Psoas muscle (tissue), 8 donors: Measurements from ENCODE around the gene LHX6. TPM values are rescaled to one million over a fixed set of nuclear protein-coding genes. Genes with fewer than 3 reads are reported as not detected.

Experiments used
- ATAC-seq, 4 donors: fragments of 200-7000 bp; cut with Tn5 transposase; one replicate each; pipeline ENCODE4 v1.9.1; 2020; ENCODE audit warnings: moderate library complexity in 3 of 4, mild to moderate bottlenecking in 2 of 4
- DNase-seq, 2 donors: peaks; one replicate each; pipeline ENCODE4 v3.0.0-alpha.2; 2020
- H3K27ac ChIP-seq: fragments of 200-600 bp; one replicate; pipeline ENCODE4 v1.8.0; 2022
- H3K27me3 ChIP-seq, 3 donors: fragments of 200-600 bp in 1 of 3; one replicate each; pipeline versions ENCODE4 v1.6.1 to v1.8.0; 2013 to 2022; ENCODE audit warnings: low read length in 2 of 3, mild to moderate bottlenecking in 2 of 3, moderate library complexity in 1 of 3; ENCODE audit not compliant: insufficient read depth in 3 of 3
- H3K36me3 ChIP-seq, 2 donors: fragments of 200-600 bp in 1 of 2; one replicate each; pipeline versions ENCODE4 v1.6.1 to v1.8.0; 2013 to 2022; ENCODE audit warnings: low read depth in 1 of 2, mild to moderate bottlenecking in 1 of 2, moderate library complexity in 1 of 2; ENCODE audit not compliant: insufficient read depth in 1 of 2
- H3K4me1 ChIP-seq: fragments of 200-600 bp; one replicate; pipeline ENCODE4 v1.8.0; 2022
- H3K4me3 ChIP-seq: fragments of 200-600 bp; one replicate; pipeline ENCODE4 v1.8.0; 2022; ENCODE audit warnings: mild to moderate bottlenecking
- H3K9me3 ChIP-seq: fragments of 200-600 bp; one replicate; pipeline ENCODE4 v1.8.0; 2022
- CTCF ChIP-seq: fragments of 200-600 bp; IDR thresholded peaks from one replicate; pipeline ENCODE4 v1.8.0; 2022; ENCODE audit warnings: antibody characterized with exemption
- WGBS, 3 donors: extraction: QIAGEN DNeasy Blood & Tissue Kit; methylation state at CpG; one replicate each; pipeline versions ENCODE4 v1.1.6 to v1.1.7; 2013; 5-methylcytosine and 5-hydroxymethylcytosine counted together
- intact Hi-C, 2 donors: fragments of 100-400 bp; cut with DNase I; formaldehyde crosslinking; loops; one replicate each; pipeline versions ENCODE4 v1.11.0 to v1.14.2; 2022
- polyA plus RNA-seq, 3 donors: library from polyadenylated mRNA; stranded (reverse); fragments of 200-250 nt; gene quantifications; one replicate each; pipeline ENCODE4 v1.2.3, GENCODE V29; 2013
- total RNA-seq, 4 donors: library from RNA; stranded (reverse); fragmentation: NEBNext Ultra II Directional in 2 of 4; extraction: Animal tissue kit (Norgen Biotek cat#: 25700) in 2 of 4; gene quantifications; one replicate each; pipeline versions ENCODE4 v1.2.1 to v1.2.4, GENCODE V29; 2021 to 2023
- donor health status: healthy with polysubstance abuse.
- donor health status: DM: no; HTN: no; CAD: no; lungs with moderate emphysema.
- donor health status: Bipolar disorder and iron deficiency.
- donor health status: healthy.
- donor health status: DM: yes; HTN: yes; CAD: no.
- donor health status: DM: no; HTN: no; CAD: no.
- donor health status: DM: no; HTN: no; CAD: no.
- donor health status: DM: yes; HTN: yes; CAD: no.

Gene LHX6
- total and polyA plus RNA-seq, 7 donors, result 1.00 to 6.0 (median 2.4) TPM

- Histone ChIP-seq H3K9me3 (no peaks in the 10 kb centered on the region), H3K4me3 (no peak overlapping the region), H3K27ac (no peak overlapping the region), H3K4me1 (no peaks in the 10 kb centered on the region), H3K36me3 (no peaks in the 10 kb centered on the region), H3K27me3 (no peaks in the 10 kb centered on the region)
- no peak for TF ChIP-seq CTCF
- intact Hi-C loops, result no loop called here
- WGBS, 3 donors, result 84 to 97% (median 87%) methylated on average over 8 of the region's 8 CpGs
- DNase-seq, result no peak
- no peak for ATAC-seq
These were observed 23.6 kb downstream of the LHX6 start for GRCh38 chr9:122205176-122205575.

- Histone ChIP-seq H3K9me3 (no peaks in the 10 kb centered on the region), H3K4me1 (no peaks in the 10 kb centered on the region), H3K36me3 (no peaks in the 10 kb centered on the region), H3K27me3 (no peaks in the 10 kb centered on the region), H3K27ac (no peak overlapping the region), H3K4me3 (no peak overlapping the region)
- intact Hi-C loops, result no loop called here
- TF ChIP-seq CTCF, result no peak
- DNase-seq, result no peak
- WGBS, 3 donors, result 71 to 79% (median 76%) methylated on average over 10 to 12 of the region's 12 CpGs
- no peak for ATAC-seq
These were observed 24.3 kb downstream of the LHX6 start for GRCh38 chr9:122204491-122204890.

GRCh38 chr9:122204055-122204454 is 24.7 kb downstream of the LHX6 start:
- H3K27me3 ChIP-seq, result no peaks in the 10 kb centered on the region
- H3K36me3 ChIP-seq, result no peaks in the 10 kb centered on the region
- intact Hi-C loops, result no loop called here
- DNase-seq, result no peak
- ATAC-seq, result no peak
- H3K27ac ChIP-seq, result no peak overlapping the region
- TF ChIP-seq CTCF, result no peak
- no peak overlapping the region for H3K4me3 ChIP-seq
- WGBS, 3 donors, result 74 to 82% (median 78%) methylated on average over 5 of the region's 5 CpGs
- no peaks in the 10 kb centered on the region for H3K4me1 ChIP-seq
- H3K9me3 ChIP-seq, result no peaks in the 10 kb centered on the region

- Histone ChIP-seq H3K4me3 (no peak overlapping the region), H3K27ac (no peak overlapping the region), H3K27me3 (no peaks in the 10 kb centered on the region), H3K36me3 (no peaks in the 10 kb centered on the region), H3K4me1 (no peaks in the 10 kb centered on the region), H3K9me3 (no peaks in the 10 kb centered on the region)
- DNase-seq (no peak), ATAC-seq (no peak)
- TF ChIP-seq CTCF, result no peak
- intact Hi-C loops, result no loop called here
- WGBS, 3 donors, result 80 to 87% (median 86%) methylated on average over 3 of the region's 3 CpGs
These were observed 26.6 kb downstream of the LHX6 start for GRCh38 chr9:122202111-122202510.

- H3K27ac ChIP-seq, result no peak overlapping the region
- H3K27me3 ChIP-seq, result no peaks in the 10 kb centered on the region
- no peak for DNase-seq
- no peak overlapping the region for H3K4me3 ChIP-seq
- WGBS, 3 donors, result 94% methylated on average over 1 of the region's 1 CpG
- no peaks in the 10 kb centered on the region for H3K9me3 ChIP-seq
- intact Hi-C loops, result no loop called here
- no peaks in the 10 kb centered on the region for H3K4me1 ChIP-seq
- no peaks in the 10 kb centered on the region for H3K36me3 ChIP-seq
- TF ChIP-seq CTCF, result no peak
- no peak for ATAC-seq
These were observed 27.1 kb downstream of the LHX6 start for GRCh38 chr9:122201641-122202040.
